Ecto neural progenitor cell (in vitro differentiated cells): Measurements from ENCODE around the gene ZDHHC7.

Experiments used
- DNase-seq: peaks from one replicate; pipeline ENCODE4 v3.0.0-alpha.2; 2018; ENCODE audit warnings: low spot score

ZDHHC7 gene

GRCh38 chr16:85018529-85019236 is 7.3 kb upstream of the ZDHHC7 start:
- no peak for DNase-seq

GRCh38 chr16:85017633-85018032 is 6.3 kb upstream of the ZDHHC7 start:
- no peak for DNase-seq

- no peak for DNase-seq
Measured at GRCh38 chr16:85017151-85017550, 5.8 kb upstream of the ZDHHC7 start.

- DNase-seq: no peak
Measured at GRCh38 chr16:85015481-85016187, 4.3 kb upstream of the ZDHHC7 start.

- no peak for DNase-seq
Measured at GRCh38 chr16:85014311-85014710, 3.0 kb upstream of the ZDHHC7 start.

- no peak for DNase-seq
Measured at GRCh38 chr16:85011846-85012284, 530 bp upstream of the ZDHHC7 start.

GRCh38 chr16:85010446-85010930 is 847 bp downstream of the ZDHHC7 start:
- no peak for DNase-seq

- no peak for DNase-seq
Measured at GRCh38 chr16:85008271-85008670, 3.1 kb downstream of the ZDHHC7 start.

GRCh38 chr16:85007496-85008214 is 3.7 kb downstream of the ZDHHC7 start:
- no peak for DNase-seq

- no peak for DNase-seq
Measured at GRCh38 chr16:85006639-85007038, 4.7 kb downstream of the ZDHHC7 start.

GRCh38 chr16:85005285-85006069 is 5.9 kb downstream of the ZDHHC7 start:
- DNase-seq: no peak

GRCh38 chr16:85004587-85005205 is 6.6 kb downstream of the ZDHHC7 start:
- DNase-seq: no peak

GRCh38 chr16:85003725-85004586 is 7.4 kb downstream of the ZDHHC7 start:
- no peak for DNase-seq

- DNase-seq: no peak
Measured at GRCh38 chr16:85003076-85003475, 8.3 kb downstream of the ZDHHC7 start.

GRCh38 chr16:85002608-85003007 is 8.7 kb downstream of the ZDHHC7 start:
- no peak for DNase-seq

GRCh38 chr16:85002099-85002541 is 9.2 kb downstream of the ZDHHC7 start:
- DNase-seq: no peak

- DNase-seq: no peak
Measured at GRCh38 chr16:84999857-85000480, 11.4 kb downstream of the ZDHHC7 start.

- no peak for DNase-seq
Measured at GRCh38 chr16:84999200-84999599, 12.1 kb downstream of the ZDHHC7 start.

- DNase-seq: no peak
Measured at GRCh38 chr16:84996365-84996764, 15.0 kb downstream of the ZDHHC7 start.

GRCh38 chr16:84995663-84996062 is 15.7 kb downstream of the ZDHHC7 start:
- no peak for DNase-seq
